Endothelial cell of umbilical vein (primary cell): Measurements from ENCODE around the gene RPL4. TPM values are rescaled to one million over a fixed set of nuclear protein-coding genes. Genes with fewer than 3 reads are reported as not detected.

Source experiments
- BruUV-seq: library from RNA; stranded (reverse); fragments of 400-500 nt; replicated peaks from 2 replicates; lab custom pipeline; 2021; lab: Mats Ljungman, UMichigan
- CTCF ChIA-PET: fragments of 300-600, 350-600 bp; sonication (Branson Sonifier 250); formaldehyde crosslinking; loops from one replicate; lab custom pipeline; 2021; ENCODE audit warnings: antibody characterized with exemption, inconsistent platforms; lab: Charles Lee
- POLR2A ChIA-PET: fragments of 300-600, 350-600 bp; sonication (Branson Sonifier 250); formaldehyde crosslinking; loops from one replicate; lab custom pipeline; 2021; ENCODE audit warnings: antibody characterized with exemption, inconsistent platforms; lab: Charles Lee
- DNase-seq: peaks from one replicate; pipeline ENCODE4 v3.0.0-alpha.2; 2011; ENCODE audit warnings: low read depth, low spot score
- FAIRE-seq: peaks from 2 replicates; lab custom pipeline; 2011; peaks lifted over from hg19 to GRCh38; lab: Jason Lieb, UNC
- H2AFZ ChIP-seq: 2 replicates; pipeline ENCODE4 v1.6.0; 2012; ENCODE audit warnings: low read depth, low read length, control low read depth, inconsistent platforms
- H3K27ac ChIP-seq: 2 replicates; pipeline ENCODE4 v1.5.1; 2011; ENCODE audit warnings: low read depth, mild to moderate bottlenecking, control low read depth, low read length, moderate library complexity; ENCODE audit not compliant: insufficient read depth
- H3K27me3 ChIP-seq, 2 experiments: 2 replicates each; pipeline versions ENCODE4 v1.6.0 to v1.6.1; 2011; ENCODE audit warnings: low read length in 2 of 2, mixed read lengths in 1 of 2; ENCODE audit not compliant: control insufficient read depth in 2 of 2, insufficient read depth in 2 of 2
- H3K36me3 ChIP-seq, 2 experiments: 2 replicates in 1 of 2; 3 replicates in 1 of 2; pipeline ENCODE4 v1.5.1; 2011; ENCODE audit warnings: low read length in 2 of 2, mild to moderate bottlenecking in 1 of 2, moderate library complexity in 1 of 2; ENCODE audit not compliant: control insufficient read depth in 2 of 2, insufficient read depth in 2 of 2; ENCODE audit errors: extremely low read depth in 1 of 2
- H3K4me1 ChIP-seq: 3 replicates; pipeline ENCODE4 v1.5.1; 2011; ENCODE audit warnings: mild to moderate bottlenecking, low read length; ENCODE audit not compliant: control insufficient read depth, insufficient read depth; ENCODE audit errors: extremely low read depth
- H3K4me2 ChIP-seq: 2 replicates; pipeline ENCODE4 v1.6.1; 2011; ENCODE audit warnings: low read length, control low read depth, mixed read lengths; ENCODE audit not compliant: insufficient read depth
- H3K4me3 ChIP-seq, 3 experiments: fragments of 200-600 bp in 1 of 3; sonication (generic), shearing (Covaris generic) in 1 of 3; replicated peaks in 1 of 3; 2 replicates each; pipeline ENCODE4 v1.5.1; 2011 to 2016; ENCODE audit warnings: control low read depth in 3 of 3, low read length in 3 of 3, mild to moderate bottlenecking in 2 of 3, inconsistent platforms in 1 of 3, low read depth in 1 of 3, moderate library complexity in 1 of 3; ENCODE audit not compliant: insufficient read depth in 1 of 3
- H3K79me2 ChIP-seq: 2 replicates; pipeline ENCODE4 v1.6.0; 2012; ENCODE audit warnings: low read length, inconsistent platforms; ENCODE audit not compliant: control insufficient read depth, insufficient read depth
- H3K9ac ChIP-seq: replicated peaks from 2 replicates; pipeline ENCODE3; 2011; ENCODE audit warnings: low read length, control low read depth; ENCODE audit not compliant: insufficient read depth; ENCODE audit errors: extremely low read depth
- H3K9me1 ChIP-seq: replicated peaks from 3 replicates; pipeline ENCODE4 v1.6.0; 2011; ENCODE audit warnings: mild to moderate bottlenecking, low read length; ENCODE audit not compliant: control insufficient read depth, insufficient read depth; ENCODE audit errors: extremely low read depth
- H3K9me3 ChIP-seq: replicated peaks from 2 replicates; pipeline ENCODE4 v1.5.1; 2012; ENCODE audit warnings: low read length, inconsistent platforms; ENCODE audit not compliant: control insufficient read depth, insufficient read depth
- H4K20me1 ChIP-seq: replicated peaks from 2 replicates; pipeline ENCODE3; 2011; ENCODE audit warnings: mild to moderate bottlenecking, low read length; ENCODE audit not compliant: control insufficient read depth, insufficient read depth; ENCODE audit errors: extremely low read depth
- CTCF ChIP-seq, 2 donors: IDR thresholded peaks; 1 replicate in 1 of 2; 2 replicates in 1 of 2; pipeline ENCODE4 v1.5.1; 2011; ENCODE audit warnings: low read length in 2 of 2, mild to moderate bottlenecking in 2 of 2, moderate library complexity in 2 of 2, control low read depth in 1 of 2, inconsistent platforms in 1 of 2, low read depth in 1 of 2; ENCODE audit not compliant: insufficient read depth in 1 of 2; ENCODE audit errors: extremely low read depth in 1 of 2
- EZH2 ChIP-seq: IDR thresholded peaks from 2 replicates; pipeline ENCODE4 v1.6.1; 2012; ENCODE audit warnings: borderline replicate concordance, low read depth, mild to moderate bottlenecking, moderate library complexity, low read length, inconsistent platforms; ENCODE audit not compliant: severe bottlenecking
- FOS ChIP-seq: IDR thresholded peaks from 2 replicates; pipeline ENCODE4 v1.6.1; 2011; ENCODE audit warnings: mild to moderate bottlenecking, low read length, moderate library complexity, borderline replicate concordance; ENCODE audit not compliant: insufficient read depth
- GATA2 ChIP-seq: IDR thresholded peaks from 2 replicates; pipeline ENCODE4 v1.7.0; 2011; ENCODE audit warnings: low read depth, mild to moderate bottlenecking, moderate library complexity, mixed read lengths, low read length; ENCODE audit not compliant: insufficient read length, insufficient read depth
- JUN ChIP-seq: IDR thresholded peaks from 2 replicates; pipeline ENCODE4 v1.6.1; 2011; ENCODE audit warnings: borderline replicate concordance, low read depth; ENCODE audit not compliant: insufficient read length, insufficient read depth
- MYC ChIP-seq: IDR thresholded peaks from one replicate; pipeline ENCODE4 v1.6.1; 2011; ENCODE audit warnings: mild to moderate bottlenecking, low read depth, low read length
- POLR2A ChIP-seq: IDR thresholded peaks from 2 replicates; pipeline ENCODE4 v1.6.1; 2012; ENCODE audit warnings: low read depth, mild to moderate bottlenecking, control low read depth, low read length
- POLR2AphosphoS5 ChIP-seq: IDR thresholded peaks from 2 replicates; pipeline ENCODE4 v1.6.1; 2012; ENCODE audit warnings: low read depth, mild to moderate bottlenecking, control low read depth, low read length, moderate library complexity; ENCODE audit not compliant: insufficient read depth
- dilution Hi-C: fragments of 300-500 bp; cut with MboI; formaldehyde crosslinking; loops from one replicate; pipeline ENCODE4 v1.15.0; 2019; ENCODE audit warnings: low sequenced_read_pairs; ENCODE audit not compliant: extremely low pct_ligation_motif_present
- intact Hi-C: fragments of 100-400 bp; cut with micrococcal nuclease; formaldehyde crosslinking; loops from one replicate; pipeline ENCODE4 v1.10.0; 2022
- polyA plus RNA-seq, 4 experiments: library from polyadenylated mRNA; depleted of rRNA in 3 of 4; stranded (reverse) in 3 of 4; unstranded in 1 of 4; fragments of >200 nt; gene quantifications; 2 replicates each; pipeline versions ENCODE4 v1.2.1 to v1.2.3, GENCODE V29; 2011 to 2012; ENCODE audit warnings: missing spikeins in 1 of 4
- total RNA-seq: library from RNA; stranded (reverse); gene quantifications from 2 replicates; pipeline ENCODE4 v1.2.3, GENCODE V29; 2021

The RPL4 gene
- total and polyA plus RNA-seq, 2 donors (not counting 3 experiments of a cell fraction or from before 2014, with no cell fraction given) = 2,598 to 3,530 TPM

DNA sequence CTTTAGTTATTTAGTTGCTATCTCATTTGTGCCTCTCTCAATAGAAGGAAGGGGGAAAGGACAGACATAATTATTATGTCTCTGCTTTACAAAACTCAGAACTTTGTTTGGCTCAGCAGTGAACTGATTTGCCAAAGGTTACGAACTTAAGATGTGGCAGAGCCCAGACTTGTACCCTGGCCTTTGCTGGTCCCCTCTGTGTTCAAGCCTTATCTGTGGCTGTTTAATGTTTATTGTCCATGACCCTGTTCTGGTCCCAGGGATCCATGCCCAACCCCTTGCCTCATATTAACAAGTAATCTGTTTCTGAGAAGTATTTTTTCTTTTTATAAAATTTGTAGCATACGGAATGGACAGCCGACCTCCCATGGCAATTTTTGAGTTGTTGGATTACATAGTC, 17.8 kb downstream of the RPL4 start:
- no TSS peak for BruUV-seq
- H3K9me1 ChIP-seq = no peaks in the 10 kb centered on the region
- CTCF ChIA-PET = interaction anchor here (1.4 kb wide), 1 partner anchor 100 kb away, joined by 4 read pairs; the partner anchor contains the start of gene MAP2K1
- POLR2A ChIA-PET = no interaction called here
- TF ChIP-seq MYC (no peak), FOS (no peak), CTCF (IDR thresholded peaks at IDR 0.05; ENCODE audit: extremely low read depth in 1 of 2, insufficient read depth in 1 of 2, low read depth in 1 of 2, low read length in 2 of 2) (no peak), POLR2A (no peak), JUN (no peak), GATA2 (no peak), EZH2 (no peak), POLR2AphosphoS5 (no peak)
- H3K79me2 ChIP-seq = no peaks in the 10 kb centered on the region
- no peaks in the 10 kb centered on the region for H3K9me3 ChIP-seq
- intact Hi-C loops = no loop called here
- H3K9ac ChIP-seq = no peak overlapping the region
- H3K4me1 ChIP-seq = no peaks in the 10 kb centered on the region
- FAIRE-seq (no peak), DNase-seq (no peak)
- H3K4me3 ChIP-seq = no peak overlapping the region
- H2AFZ ChIP-seq = no peak overlapping the region
- H3K4me2 ChIP-seq = no peak overlapping the region
- dilution Hi-C loops = no loop called here
- H3K27me3 ChIP-seq = no peaks in the 10 kb centered on the region
- H3K27ac ChIP-seq = no peak overlapping the region
- H3K36me3 ChIP-seq = peaks cover 8 to 33% of the 10 kb centered on the region in 2 experiments
- H4K20me1 ChIP-seq = no peaks in the 10 kb centered on the region
